ENCODE results near the gene S100A8. TPM values are rescaled to one million over a fixed set of nuclear protein-coding genes. Genes with fewer than 3 reads are reported as not detected.

Gene S100A8
- total RNA-seq, 4 donors from 2014 or later: 13.6 to 129 (median 20.6) TPM

GRCh38 chr1:153352523-153352922 is 38.4 kb downstream of the S100A8 start:
- no peak for TF ChIP-seq CTCF (IDR thresholded peaks at IDR 0.05; ENCODE audit: low read depth)

- no peak for TF ChIP-seq CTCF (IDR thresholded peaks at IDR 0.05; ENCODE audit: low read depth)
These were observed 40.4 kb downstream of the S100A8 start for GRCh38 chr1:153350321-153350957.

- no peak for TF ChIP-seq CTCF (IDR thresholded peaks at IDR 0.05; ENCODE audit: low read depth)
These were observed 41.2 kb downstream of the S100A8 start for GRCh38 chr1:153349363-153350320.

- no peak for TF ChIP-seq CTCF (IDR thresholded peaks at IDR 0.05; ENCODE audit: low read depth)
These were observed 42.1 kb downstream of the S100A8 start, which contains the start of gene PGLYRP4 for GRCh38 chr1:153348511-153349362. PGLYRP4 (minus strand) TSS chr1:153348841; CDS start chr1:153347932, 909 bp downstream.

- no peak for TF ChIP-seq CTCF (IDR thresholded peaks at IDR 0.05; ENCODE audit: low read depth)
These were observed 43.0 kb downstream of the S100A8 start for GRCh38 chr1:153347856-153348255.

GRCh38 chr1:153346077-153346723 is 44.7 kb downstream of the S100A8 start:
- no peak for TF ChIP-seq CTCF (IDR thresholded peaks at IDR 0.05; ENCODE audit: low read depth)

All from subcutaneous adipose tissue (tissue), 4 donors.